ENCODE results near the gene INO80D.
A peak's percentile ranks its signal among the peaks of the same experiment; 100 is the strongest.
"Not testable (repeated sequence)": the region's sequence is repeated elsewhere in the genome, so short reads cannot be mapped to it uniquely, and the experiment has no call there.

The INO80D gene

DNA sequence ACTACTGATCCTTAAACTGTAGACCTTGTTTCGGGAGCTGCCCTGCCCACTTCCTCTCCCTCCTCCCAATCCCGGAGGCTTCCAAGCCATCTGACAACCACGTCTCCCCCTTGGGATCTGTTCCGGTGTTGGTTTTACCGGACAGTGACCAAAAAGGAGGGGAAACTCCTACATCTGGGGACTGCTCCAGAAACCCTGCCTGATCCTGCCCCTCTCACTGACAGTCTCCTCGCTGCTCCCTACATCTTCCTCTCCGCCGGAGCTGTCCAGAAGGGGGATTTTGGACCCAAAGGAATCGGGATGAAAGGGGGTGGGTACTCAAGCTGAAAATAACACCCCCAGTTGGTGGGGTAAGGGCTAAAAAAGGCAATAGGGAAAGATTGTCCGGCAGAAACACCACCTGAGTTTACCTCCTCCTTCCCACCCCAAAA, 1.5 kb downstream of the INO80D start:
- DNase-seq (ENCODE audit: low spot score), result peak; percentile 80

DNA sequence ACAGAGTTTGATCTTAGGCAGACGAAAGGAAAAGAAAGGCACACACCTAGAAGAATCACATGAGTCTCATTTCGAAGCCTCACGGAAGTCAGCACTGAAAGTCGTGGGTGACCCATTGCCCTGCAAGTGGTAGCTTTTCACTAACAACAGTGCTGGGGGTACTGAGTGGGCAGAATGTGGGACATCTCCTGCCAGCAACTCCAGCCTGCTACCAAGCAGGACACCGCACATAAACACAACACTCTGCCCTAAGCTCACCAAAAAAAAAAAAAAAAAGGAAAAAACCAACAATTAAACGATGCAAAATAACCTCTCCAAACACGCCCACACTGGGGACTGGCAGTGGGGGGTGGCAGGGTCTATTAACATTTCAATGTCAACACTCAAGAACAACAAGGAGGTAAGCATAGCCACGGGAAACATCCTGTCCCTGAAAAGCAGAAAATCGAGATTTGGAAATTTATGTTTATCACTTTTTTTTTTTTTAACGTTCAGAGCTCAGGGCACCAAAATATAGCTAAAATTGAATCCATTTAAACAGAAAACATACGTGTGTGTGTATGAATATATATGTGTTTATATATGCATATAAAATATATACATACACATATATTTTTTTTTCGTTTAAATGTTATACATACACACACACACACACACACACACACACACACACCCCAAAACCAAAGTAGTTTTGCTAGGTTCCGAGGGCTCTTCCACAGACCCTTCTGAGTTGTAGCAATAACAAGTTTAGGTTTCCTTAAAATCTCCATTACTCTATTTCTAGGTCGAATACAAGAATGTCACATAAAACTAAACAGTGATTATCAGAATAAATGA, 2.2 kb downstream of the INO80D start:
- peak; percentile 19 for DNase-seq (ENCODE audit: low spot score)

DNA sequence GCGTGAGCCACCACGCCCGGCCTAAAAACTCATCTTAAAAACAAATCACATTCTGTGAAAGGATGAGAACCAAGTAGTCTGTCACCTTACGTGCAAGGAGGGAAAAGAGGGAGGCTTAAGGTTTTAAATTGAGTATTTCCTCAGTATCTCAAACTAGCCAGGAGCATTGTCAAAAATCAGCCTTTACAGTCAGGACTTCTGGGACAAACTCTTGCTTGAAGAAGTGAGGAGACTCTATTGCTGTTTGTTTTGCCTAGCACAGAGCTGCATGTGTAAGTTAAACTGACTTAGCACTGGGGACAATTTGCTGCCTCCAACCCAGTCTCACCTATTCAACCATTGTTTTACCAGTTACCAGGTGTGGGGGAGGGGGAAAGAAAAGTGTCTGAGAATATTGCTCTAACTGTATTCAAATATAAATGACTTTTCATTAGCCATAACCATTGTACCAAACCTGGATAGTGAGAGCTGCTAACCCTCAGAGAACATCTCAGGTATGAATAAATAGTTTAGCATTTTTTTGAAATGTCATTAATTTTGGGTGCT, 3.6 kb downstream of the INO80D start:
- DNase-seq (ENCODE audit: low spot score), result no peak

DNA sequence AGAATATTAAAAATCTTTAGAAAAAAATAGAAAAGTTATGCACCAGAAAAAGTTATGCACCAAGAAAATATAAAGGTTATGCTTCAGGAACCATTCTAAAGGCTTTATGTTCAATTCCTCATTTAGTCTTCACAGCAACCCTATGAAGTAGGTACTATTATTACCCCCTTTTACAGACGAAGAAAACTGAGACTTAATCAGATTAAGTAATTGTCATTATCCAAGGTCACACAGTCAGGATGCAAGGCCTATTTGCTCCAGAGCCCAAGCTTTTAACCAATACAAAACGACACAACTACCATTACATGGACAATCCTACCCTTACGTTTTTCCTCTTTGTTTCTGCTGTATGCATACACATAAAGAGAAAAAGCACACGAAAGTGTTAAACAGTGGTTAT, 5.0 kb downstream of the INO80D start:
- no peak for DNase-seq (ENCODE audit: low spot score)

DNA sequence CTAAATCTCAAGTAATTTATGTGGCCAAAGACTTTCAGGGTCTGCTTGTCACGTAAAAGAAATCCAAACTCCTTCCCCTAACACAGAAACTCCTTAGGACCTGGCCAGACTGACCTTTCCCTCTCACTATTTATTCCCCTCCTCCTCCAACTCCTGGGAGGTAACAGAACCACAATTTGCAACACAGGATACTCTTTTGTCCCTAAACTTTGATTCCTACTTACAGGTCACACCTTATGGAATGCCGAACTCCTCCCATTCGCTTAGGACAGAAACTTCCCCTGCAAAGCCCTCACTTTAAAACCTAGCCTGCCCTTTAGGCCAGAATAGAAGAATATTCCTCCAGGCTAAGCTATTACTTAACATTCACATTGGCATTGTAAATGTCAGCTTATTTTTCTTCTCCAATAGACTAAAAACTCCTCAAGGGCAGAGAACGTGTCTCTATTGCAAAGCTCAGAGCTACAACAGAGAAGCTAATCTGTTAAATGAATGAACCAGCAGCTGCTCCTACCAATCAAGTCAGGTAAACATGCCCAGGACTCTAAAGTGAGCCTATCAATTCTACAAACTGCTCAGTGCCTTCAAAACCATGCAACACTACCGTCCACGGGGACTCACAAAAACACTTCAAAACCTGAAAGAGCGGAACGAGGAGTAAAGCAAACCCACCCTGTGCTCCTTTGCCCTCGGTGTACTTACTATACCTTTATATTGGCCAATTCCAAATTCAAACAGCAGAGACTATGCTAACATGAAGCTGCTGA, 6.1 kb downstream of the INO80D start:
- DNase-seq (ENCODE audit: low spot score), result no peak

DNA sequence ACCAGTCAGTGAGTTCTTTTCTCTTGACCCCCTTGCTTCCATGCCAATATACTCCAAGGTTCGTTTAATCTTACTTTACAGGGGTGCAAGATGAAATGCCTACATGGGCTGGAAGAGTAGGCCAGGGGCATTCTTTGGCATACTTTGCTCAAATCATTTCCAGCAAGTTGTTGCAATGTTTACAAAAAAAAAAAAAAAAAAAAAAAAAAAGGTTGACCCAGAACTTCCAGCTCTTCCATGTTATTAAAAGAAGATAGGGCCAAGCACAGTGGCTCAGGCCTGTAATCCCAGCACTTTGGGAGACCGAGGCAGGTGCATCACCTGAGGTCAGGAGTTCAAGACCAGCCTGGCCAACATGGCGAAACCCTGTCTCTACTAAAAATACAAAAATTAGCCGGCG, 8.1 kb downstream of the INO80D start:
- DNase-seq (ENCODE audit: low spot score), result not testable (repeated sequence)

DNA sequence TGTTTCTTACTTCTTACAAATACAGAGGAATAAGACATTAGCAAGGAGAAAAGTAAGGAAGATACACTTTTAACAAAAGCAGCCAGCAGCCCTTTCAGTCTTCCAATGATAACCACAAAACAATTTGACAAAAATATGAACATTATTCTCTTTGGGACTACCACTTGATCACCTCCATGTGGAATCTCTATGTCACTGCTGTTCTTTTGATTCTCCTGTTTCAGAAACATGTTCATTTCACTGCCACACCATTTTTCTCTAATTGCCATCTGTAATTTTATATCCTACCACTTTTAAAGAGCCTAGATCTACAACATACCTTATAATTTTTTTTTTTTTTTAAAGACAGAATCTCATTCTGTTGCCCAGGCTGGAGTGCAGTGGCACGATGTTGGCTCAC, 10.9 kb downstream of the INO80D start:
- DNase-seq (ENCODE audit: low spot score), result no peak

DNA sequence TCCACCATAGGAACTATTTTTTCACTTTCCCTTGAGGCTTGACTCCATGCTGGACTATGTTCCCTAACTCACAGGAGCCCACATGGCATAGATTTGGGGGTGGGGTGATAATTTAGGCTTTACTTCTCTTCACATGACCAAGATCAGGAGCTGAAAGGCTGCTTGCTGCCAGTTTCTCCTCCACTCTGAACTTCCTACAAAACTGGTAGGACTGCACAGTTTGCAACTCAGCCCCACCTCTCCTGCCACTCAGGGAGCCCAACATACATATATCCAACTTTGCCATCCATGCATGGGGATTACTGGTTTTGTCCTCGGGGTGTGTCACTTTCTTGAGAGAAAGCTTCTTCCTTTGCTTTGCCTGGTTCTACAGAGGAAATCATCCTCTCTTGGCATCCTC, 14.2 kb downstream of the INO80D start:
- DNase-seq (ENCODE audit: low spot score), result no peak

DNA sequence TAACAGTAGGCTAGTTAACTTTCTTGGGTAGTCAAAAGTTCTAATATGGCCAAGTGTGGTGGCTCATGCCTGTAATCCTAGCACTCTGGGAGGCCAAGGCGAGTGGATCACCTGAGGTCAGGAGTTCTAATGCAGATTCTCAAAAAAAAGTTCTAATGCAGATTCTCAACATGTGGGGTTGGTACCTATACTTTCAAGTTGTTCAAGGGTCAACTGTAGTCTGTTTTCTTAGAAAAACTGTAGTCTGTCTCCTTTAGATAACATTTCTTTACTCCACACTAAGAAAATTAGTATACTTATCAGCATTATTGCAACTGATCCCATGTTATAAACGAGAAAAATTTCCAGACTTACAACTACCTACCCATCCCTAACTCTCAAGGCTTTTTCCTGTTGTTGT, 16.6 kb downstream of the INO80D start:
- no peak for DNase-seq (ENCODE audit: low spot score)

DNA sequence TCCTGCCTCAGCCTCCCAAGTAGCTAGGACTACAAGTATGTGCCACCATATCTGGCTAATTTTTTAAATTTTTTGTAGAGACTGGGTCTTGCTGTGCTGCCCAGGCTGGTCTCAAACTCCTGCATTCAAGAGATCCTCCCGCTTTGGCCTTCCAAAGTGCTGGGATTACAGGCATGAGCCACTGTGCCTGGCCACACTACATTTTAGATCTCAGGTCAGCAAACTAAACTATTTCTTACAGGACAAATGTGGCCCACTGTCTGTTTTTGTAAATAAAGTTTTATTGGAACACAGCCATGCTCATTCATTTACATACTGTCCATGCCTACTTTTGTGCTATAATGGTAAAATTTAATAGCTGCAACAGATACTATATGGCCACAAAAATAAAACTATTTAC, 17.8 kb downstream of the INO80D start:
- DNase-seq (ENCODE audit: low spot score), result no peak

DNA sequence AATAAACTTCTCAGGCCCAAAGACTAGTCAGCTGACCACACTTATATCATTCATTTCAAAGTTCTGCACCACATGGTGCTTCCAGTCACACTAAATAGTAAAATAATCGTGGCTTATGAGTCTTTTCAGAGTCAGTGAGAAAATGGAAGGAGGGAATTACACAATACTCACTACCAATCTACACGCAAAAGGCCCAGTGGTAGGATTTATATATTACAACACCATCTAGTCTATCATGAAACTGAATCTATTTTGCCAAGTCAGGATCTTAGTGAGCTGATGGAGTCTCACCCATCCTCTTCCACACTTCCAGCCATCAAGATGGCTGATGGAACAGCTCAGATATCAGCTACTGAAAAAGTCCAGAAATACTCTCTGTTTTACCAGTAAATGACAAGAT, 21.9 kb downstream of the INO80D start:
- no peak for DNase-seq (ENCODE audit: low spot score)

DNA sequence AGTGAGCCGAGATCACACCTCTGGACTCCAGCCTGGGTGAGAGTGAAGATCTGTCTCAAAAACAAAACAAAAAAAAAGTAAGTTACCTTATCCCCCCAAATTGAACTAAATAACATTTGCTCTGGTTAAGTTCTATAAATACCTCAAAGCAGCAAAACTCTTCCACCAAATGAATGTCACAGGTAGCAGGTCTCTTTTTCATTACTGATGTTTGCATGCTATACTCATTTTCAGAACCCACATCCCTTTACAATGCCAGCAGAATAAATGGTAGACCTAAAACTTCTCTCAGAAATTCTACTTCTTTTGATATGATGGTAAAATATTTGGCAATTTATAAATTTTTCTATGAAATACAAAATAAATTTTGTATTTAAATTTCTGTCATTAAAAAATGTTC, 22.3 kb downstream of the INO80D start:
- no peak for DNase-seq (ENCODE audit: low spot score)

DNA sequence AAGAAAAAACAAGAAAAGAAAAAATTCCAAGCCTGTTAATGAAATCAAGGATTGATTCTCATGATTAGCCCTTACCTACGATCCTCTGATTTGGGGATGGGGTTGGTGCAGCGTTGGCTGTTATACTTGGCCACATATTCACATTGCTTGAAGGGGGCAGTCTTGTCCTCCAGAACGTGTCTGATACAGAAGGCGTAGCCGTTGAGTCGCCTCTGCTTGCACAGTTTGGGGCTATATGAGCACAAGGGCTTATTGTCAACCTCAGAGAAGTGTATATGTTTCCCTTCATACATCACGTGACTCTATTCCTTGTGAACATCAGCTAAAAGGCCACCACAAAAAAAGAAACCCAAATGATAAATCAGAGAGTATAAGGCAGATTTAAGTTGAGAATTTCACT, 23.2 kb downstream of the INO80D start:
- DNase-seq (ENCODE audit: low spot score), result no peak

DNA sequence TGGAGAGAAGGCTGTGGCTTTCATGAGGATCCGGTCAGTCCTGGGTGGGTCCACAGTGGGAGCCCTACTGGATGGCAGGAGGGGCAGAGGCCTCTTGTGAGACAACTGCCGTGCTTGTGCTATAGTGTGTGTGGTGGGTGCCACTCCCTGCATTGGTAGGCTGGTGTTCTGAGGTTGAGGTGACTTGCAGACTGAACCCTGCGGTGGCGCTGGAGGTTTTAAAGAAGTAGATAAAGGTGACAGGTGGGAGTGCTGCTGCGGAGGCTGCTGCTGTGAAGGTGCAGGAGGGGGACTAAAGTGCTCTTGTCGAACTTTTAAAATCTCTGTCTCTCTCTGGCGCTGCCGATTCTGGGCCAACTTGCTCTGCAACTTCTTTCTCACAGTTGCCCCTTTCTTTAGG, 29.7 kb downstream of the INO80D start:
- DNase-seq (ENCODE audit: low spot score), result no peak

DNA sequence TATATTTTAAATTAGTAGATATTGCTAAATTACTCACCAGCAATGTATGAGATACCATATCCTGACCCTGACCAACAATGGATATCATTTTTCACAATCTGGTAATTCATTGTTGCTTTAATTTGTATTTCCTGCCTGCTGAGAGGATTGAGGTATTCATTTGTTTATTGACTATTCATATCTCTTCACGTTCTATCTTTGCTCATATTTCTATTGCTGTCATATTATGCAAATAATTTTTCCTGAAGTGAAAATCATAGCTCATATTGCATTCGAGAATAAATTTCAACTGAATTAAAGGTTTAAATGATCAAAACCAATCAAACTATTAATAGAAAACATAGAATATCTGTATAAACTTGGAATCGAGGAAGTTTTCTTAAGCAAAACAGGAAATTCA, 31.0 kb downstream of the INO80D start:
- DNase-seq (ENCODE audit: low spot score), result no peak

DNA sequence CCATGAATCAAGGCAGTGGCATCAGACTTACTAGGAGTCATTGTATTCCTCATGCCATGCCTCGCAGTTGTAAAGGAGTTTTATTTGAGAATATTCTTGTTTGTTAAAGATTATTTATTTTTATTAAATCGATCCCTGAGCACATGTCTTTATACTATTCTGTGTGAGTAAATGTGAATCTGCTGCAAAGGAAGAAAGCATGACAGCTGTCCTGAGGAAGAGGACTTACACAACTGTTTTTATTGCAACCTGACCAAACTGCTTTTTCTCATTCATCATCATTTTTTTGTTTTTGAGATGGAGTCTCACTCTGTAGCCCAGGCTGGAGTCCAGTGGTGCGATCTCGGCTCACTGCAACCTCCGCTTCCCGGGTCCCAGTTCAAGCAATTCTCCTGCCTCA, 34.1 kb downstream of the INO80D start:
- DNase-seq (ENCODE audit: low spot score), result no peak

DNA sequence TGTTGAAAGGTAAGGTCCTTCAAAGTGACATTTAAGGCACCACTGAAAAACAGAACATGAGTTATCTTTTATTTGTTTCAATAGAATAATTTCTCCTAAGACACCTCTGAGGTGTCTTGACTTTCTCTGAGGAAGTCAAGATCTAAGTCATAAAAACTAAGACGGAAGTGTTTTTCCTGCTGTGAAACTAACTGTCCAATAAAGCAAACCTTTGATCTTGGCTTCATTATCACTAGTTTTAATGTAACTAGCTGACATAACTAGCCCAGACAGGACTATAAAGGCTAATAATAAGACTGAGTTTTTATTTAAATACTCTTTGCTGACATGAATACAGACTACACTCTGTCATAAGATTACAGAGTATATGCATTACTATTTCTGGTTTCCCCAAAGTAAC, 36.6 kb downstream of the INO80D start:
- DNase-seq (ENCODE audit: low spot score), result no peak

DNA sequence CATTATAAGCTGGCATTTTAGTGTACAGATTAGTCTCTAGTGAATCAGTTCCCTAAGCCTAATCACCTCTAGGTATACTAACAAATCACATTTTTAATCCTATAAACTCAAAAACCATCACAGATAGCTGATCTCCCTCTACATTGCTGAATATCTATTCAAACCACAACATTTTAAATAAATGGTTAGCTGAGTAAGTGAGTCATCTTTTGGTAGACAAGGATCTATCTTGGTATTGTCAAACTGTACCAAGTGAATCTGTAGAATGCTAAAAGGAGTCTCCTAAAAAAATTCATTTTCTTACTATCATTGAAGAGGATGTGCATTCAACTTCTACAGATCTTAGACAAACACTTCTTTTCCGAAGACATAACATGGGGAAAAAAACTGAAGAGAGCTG, 40.7 kb downstream of the INO80D start:
- DNase-seq (ENCODE audit: low spot score), result no peak

DNA sequence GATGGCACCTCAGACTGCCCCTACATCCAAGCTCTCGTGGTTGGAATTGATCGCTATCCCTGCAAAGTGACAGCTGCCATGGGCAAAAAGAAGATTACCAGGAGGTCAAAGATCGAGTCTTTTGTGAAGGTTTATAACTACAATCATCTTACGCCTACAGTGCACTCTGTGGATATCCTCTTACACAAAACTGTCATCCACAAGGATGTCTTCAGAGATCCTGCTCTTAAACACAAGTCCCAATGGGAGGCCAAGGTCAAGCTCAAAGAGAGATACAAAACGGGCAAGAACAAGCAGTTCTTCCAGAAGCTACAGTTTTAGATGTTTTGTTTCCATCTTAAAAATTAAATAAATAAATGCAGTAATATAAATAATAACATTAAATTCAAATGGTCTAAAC, 45.4 kb downstream of the INO80D start:
- no peak for DNase-seq (ENCODE audit: low spot score)

DNA sequence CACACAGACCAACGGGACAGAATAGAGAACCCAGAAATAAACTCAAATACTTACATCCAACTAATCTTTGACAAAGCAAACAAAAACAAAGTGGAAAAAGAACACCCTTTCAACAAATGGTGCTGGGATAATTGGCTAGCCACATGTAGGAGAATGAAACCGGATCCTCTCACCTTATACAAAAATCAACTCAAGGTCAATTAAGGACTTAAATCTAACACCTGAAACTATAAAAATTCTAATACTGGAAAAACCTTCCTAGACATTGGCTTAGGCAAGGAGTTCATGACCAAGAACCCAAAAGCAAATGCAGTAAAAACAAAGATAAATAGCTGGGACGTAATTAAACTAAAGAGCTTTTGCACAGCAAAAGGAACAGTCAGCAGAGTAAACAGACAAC, 50.6 kb downstream of the INO80D start:
- not testable (repeated sequence) for DNase-seq (ENCODE audit: low spot score)

DNA sequence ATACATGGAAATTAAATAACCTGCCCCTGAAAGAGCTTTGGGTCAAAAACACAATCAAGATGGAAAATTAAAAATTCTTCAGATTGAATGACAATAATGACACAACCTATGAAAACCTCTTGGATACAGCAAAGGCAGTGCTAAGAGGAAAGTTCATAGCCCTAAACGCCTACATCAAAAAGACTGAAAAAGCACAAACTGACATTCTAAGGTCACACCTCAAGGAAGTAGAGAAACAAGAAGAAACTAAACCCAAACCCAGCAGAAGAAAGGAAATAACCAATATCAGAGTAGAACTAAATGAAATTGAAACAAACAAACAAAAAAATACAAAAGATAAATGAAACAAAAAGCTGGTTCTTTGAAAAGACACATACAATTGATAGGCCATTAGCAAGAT, 52.5 kb downstream of the INO80D start:
- not testable (repeated sequence) for DNase-seq (ENCODE audit: low spot score)

DNA sequence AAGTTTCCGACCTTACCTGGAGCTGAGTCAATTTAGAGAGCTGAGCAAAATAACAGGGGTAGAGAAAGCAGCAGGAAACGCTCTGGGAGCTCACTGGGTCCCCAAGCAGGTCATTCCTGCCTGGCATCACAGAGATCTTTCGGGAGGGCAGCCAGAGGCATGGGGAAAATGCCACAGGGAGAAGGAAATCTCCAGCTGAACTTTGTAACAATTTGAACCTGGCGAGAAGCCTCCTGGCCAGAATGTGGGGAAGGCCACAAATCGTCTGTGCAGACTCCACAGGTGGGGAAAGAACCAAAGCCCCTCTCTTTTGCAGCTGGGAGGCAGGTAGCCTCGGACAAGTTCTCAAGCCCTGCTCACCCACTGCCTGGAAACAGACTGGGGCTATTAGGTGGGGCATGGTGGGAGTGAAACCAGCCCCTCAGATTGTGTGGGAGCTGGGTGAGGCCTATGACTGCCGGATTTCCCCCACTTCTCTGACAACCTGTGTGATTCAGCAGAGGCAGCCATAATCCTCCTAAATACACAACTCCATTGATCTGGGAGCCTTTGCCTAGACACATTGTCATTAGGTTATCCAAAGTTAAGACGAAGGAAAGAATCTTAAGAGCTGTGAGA, 53.9 kb downstream of the INO80D start:
- no peak for DNase-seq (ENCODE audit: low spot score)
